HG02885 (cell line): Measurements from ENCODE around the gene HSD11B2.

Experiments
- ATAC-seq: cut with Tn5 transposase; IDR thresholded peaks from one replicate; pipeline ENCODE4 v1.9.1; 2021; ENCODE audit warnings: mild to moderate bottlenecking; ENCODE audit not compliant: unreplicated experiment, poor library complexity

HSD11B2 gene

DNA sequence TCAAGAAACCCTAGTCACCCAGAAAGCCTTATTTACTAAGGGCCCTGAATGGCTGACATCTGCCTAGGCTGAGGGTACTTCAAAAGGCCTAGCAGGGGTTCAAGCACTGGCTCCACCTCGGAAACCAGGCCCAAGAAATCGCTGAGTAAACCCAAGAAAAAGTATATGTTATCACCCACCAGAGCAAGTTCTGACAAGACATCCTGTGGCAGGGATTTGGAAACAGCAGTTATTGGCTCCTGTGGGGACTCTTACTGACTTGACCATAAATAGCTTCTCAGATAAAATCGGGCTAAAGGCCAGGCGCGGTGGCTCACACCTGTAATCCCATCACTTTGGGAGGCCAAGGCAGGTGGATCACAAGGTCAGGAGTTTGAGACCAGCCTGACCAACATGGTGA, 37.8 kb downstream of the HSD11B2 start:
- ATAC-seq, result no peak

GRCh38 chr16:67470359-67470758, 39.4 kb downstream of the HSD11B2 start:
- no peak for ATAC-seq

DNA sequence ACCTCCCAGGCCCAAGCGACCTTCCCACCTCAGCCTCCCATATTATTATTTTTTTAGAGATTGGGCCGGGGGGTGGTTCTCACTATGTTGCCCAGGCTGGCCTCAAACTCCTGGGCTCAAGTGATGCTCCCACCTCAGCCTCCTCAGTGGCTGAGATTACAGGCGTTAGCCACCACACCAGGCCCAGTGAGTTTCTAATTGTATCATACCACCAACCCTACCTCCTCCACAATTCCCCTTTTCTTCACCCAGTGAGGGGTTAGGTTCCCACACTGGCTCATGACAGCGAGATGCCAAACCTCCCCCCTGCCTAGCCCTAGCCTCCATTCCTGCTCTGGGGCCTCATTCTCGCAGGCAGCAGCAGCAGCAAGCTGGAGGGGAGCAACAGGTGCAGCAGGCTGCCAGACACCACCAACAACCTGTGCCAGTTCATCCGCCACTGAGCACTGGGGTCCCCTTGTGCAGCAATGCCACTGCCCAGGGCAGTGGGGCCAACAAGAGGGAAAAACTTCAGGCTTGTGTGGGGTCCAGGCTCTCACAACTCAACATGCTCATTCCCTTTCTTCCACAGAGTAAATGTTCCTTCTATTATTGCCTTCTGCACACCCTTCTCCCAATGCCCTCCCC, 41.0 kb downstream of the HSD11B2 start:
- ATAC-seq, result no peak

GRCh38 chr16:67474551-67475455, 43.9 kb downstream of the HSD11B2 start:
- no peak for ATAC-seq

- no peak for ATAC-seq
These were observed 47.1 kb downstream of the HSD11B2 start for GRCh38 chr16:67477960-67478554.

GRCh38 chr16:67480833-67481560, 50.1 kb downstream of the HSD11B2 start, which contains the start of gene ATP6V0D1:
ATP6V0D1 (minus strand) TSS chr16:67481157; CDS start chr16:67481086, 71 bp downstream.
- peak; percentile 94 for ATAC-seq

DNA sequence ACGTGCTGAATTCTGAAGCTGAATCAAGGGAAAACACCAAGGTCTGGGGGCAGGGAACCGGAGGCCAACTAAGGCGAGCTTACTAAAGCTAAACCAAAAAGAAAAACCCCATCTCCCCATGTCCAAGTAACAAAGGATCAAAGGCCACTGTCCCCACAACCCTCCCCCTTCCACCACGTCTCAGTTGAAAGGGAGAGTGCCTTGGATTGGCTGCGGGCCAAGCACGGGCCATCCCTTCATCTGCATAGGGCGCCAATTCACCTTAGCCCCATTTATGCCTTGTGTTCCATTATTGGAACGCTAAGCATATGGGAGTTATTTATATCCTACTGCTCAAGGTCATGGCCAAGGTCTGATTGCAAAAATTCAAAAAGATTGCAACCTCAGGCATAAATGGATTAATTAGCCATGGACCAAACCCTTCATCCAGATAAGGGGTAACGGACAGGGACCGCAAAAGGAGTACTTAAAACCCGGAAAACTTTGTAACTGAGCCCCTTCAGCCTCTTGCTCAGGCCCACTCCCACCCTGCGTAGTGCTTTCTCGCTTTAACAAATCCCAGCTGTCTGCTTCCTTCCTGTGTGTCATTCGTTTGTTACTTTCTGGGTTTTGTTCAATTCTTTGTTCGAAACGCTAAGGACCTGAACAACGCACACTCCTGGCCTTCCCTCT, 50.8 kb downstream of the HSD11B2 start:
- peak; percentile 8 for ATAC-seq

DNA sequence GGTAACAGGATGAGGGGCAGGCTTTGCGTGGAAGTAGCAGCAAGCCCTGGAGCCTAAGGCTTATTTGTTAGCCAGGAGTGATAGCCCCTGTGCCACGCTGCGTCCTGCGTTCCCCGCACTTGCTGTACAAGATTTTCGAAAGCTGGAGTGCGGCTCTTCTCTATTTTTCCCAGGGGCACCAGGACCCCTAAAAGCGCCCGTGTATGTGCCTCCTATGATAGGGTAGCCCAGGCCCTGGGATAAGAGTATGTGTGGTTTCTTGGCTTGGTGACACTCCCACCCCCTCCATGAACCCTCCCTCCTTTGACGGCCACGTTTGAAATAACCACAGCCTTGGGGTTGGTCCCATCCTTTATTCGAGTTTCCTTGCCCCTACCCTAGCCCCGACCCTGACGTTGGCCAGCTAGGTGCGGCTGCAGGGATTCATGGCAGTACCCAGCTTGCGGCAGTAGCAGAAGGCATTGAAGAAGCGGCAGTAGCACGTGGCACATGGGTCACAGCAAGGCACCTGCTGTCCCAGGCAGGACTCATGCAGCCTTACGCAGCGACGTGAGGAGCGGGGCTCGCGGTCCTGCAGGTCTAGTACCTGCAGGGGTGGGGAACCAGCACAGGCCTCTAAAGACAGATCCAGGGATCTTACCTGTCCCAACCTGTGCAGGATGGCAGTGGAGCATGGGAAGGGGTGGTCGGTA, 51.5 kb downstream of the HSD11B2 start:
- no peak for ATAC-seq

- ATAC-seq, result no peak
These were observed 52.2 kb downstream of the HSD11B2 start, which contains the start of gene AGRP for GRCh38 chr16:67483150-67483549. AGRP (minus strand) TSS chr16:67483547; CDS start chr16:67483398, 149 bp downstream.

DNA sequence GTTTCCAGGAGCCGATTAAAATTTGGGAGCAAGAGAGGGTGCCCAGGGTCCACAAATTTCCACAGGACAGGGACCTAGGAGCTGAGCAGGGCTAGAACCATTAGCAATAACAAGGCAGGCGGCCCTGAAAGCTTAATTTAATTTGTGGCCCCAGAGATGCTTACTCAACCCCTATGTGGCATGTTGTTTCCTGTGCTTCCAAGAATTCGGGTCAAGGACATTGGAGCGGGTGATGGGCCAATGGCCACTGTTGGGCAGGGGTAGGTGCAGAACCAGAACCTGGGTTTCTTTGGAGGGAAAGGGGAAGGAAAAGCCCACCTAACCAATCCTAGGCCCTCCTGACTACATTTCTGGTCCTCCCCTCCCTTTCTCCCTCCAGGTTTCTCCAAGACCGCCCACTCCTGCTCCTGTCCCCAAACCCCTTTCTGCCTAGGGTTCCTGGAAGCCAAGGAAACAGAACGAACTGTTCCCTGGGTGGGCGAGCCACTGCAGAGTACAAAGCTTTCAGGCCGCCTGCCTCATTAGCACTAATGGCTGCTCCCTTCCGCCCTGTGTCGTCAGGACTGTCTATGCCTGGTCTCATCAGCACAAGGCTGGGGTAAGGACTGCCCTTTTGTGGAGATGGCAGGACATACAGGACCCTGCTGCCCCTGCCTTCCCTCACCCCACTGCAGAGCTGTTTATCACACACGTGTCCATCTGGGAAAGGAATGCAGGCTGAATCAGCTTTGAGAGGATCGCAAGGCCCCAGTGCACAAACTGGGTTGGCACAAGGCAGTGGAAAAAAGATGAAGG, 53.0 kb downstream of the HSD11B2 start:
- no peak for ATAC-seq

- no peak for ATAC-seq
These were observed 55.9 kb downstream of the HSD11B2 start for GRCh38 chr16:67486805-67487204.
